GM04504 (cell line): ENCODE data around the gene EOLA1.
"Not testable (repeated sequence)": the region's sequence is repeated elsewhere in the genome, so short reads cannot be mapped to it uniquely, and the experiment has no call there.

Experiments
- DNase-seq: peaks from one replicate; pipeline ENCODE4 v3.0.0-alpha.2; 2012; ENCODE audit warnings: low read depth

Gene EOLA1

DNA sequence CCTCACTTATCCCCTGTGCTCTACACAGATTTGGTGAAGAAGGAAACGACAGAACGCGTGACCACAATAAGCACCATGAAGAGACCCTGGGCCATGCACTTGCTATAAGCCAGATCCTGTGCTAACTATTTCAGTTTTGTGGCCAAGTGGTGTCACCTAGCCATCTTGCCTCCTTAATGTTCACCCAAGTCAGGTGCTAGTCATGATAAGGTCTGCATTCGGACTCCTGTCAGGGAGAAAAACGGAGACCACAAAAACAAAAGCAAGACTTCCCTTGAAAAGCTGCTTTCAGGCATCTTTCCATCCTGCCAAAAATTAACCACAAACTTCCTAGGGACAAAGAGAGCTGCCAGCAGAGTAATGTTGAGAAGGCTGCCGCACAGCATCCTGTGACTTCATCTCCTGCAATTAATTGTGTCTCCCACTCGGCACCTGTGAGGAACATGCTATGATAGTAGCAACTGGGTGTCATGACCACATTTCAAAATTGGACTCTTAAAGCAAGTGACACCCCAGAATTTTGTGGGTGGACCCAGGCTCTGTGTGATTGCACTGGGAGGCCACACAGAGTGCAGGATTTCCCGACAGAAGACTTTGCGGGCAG is 26.9 kb upstream of the EOLA1 start:
- no peak for DNase-seq

DNA sequence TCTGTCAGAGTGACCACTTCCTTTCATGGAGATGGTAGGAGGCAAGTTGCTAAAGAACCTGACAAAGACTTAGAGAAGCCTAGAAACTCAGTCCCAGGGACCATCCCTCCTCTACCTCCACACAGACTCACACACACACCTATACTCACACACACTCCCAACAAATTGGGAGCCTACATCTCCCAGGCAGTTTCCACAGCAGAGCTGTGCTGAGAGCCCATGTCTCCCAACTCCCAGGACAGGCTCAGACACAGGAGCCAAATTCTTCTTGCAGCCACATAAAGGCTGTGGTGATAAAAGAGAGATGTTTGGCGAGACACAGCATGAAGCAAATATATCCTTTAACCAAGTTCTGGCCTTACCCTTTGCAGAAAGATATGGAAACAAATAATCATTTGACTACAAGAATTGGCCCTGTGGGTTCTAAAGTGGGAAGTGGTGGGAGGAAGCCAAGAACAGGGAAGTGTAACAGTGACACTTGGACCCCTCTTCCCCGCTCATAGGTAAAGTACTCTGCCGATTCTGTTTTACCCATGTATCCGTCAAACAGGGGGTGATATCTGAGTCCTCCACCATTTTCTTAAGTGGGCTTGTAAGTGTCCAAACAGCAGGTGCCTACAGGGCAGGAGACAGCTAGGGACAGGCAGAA is 24.7 kb upstream of the EOLA1 start:
- DNase-seq: no peak

GRCh38 chrX:149516604-149517003 is 24.2 kb upstream of the EOLA1 start:
- DNase-seq: no peak

DNA sequence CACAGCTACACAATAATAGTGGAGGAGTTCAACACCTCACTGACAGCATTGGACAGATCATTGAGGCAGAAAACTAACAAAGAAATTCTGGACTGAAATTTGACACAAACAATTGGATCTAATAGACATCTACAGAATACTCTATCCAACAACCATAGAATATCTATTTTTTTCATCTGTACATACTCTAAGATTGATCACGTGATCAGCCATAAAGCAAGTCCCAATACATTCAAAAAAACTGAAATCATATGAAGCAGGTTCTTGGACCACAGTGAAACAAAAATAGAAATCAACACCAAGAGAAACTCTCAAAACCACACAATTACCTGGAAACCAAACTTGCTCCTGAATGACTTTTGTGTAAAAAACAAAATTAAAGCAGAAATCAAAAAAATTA is 23.5 kb upstream of the EOLA1 start:
- DNase-seq: no peak

DNA sequence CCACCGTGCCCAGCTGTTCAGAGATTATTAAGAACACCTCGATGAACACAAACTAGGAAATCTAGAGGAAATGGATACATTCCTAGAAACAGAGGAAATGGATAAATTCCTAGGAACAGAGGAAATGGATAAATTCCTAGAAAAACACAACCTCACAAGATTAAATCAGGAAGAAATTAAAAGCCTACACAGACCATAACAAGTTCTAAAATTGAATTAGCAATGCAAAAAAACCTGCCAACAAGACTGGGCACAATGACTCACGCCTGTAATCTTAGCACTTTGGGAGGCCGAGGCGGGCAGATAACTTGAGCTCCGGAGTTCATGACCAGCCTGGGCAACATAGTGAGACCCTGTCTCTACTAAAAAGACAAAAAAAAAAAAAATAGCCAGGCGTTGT is 22.6 kb upstream of the EOLA1 start:
- DNase-seq: no peak

DNA sequence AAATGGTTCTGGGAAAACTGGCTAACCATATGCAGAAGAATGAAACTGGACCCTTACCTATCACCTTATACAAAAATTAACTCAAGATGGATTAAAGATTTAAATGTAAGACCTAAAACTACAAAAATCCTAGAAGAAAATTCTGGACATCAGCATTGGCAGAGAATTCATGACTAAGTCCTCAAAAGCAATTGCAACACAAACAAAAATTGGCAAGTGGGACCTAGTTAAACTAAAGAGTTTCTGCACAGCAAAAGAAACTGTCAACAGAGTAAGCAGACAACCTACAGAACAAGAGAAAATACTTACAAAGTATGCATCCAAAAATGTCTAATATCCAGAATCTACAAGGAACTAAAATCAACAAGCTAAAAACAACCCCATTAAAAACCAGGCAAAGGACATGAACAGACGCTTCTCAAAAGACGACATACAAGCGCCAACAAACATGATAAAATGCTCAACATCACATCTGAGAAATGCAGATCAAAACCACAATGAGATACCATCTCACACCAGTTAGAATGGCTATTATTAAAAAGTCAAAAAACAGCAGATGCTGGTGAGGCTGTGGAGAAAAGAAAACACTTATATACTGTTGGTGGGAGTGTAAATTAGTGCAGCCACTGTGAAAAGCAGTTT is 20.1 kb upstream of the EOLA1 start:
- not testable (repeated sequence) for DNase-seq

DNA sequence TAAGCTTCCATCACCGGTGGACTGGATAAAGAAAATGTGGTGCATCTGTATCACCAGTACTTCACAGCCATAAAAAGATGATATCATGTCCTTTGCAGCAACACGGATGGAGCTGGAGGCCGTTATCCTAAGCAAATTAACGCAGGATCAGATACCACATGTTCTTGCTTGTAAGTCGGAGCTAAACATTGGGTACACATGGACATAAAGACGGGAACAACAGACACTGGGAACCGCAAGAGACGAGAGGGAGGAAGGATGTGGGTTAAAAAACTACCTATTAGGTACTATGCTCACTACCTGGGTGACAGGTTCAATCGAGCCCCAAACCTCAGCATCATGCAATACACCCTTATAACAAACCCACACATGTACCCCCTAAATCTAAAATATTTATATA is 19.4 kb upstream of the EOLA1 start:
- no peak for DNase-seq

DNA sequence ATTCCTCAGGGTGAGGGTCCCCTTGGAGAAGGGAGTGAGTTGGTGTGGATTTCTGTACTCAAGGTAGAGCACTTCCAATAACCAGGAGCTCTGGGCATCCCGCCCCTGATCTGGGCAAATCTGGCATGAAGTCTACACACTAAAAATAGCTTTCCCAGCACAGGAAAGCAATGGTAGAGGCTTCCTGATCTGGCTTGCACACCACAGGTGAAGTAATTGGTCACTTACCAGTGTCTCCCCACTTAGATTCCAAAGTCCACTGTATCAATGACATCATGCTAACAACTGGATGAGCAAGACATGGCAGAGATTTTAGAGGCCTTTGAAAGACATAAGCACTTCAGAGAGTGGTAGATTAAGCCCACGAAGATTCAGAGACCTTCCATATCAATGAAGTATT is 17.9 kb upstream of the EOLA1 start:
- no peak for DNase-seq

- not testable (repeated sequence) for DNase-seq
Measured at GRCh38 chrX:149525389-149525788, 15.4 kb upstream of the EOLA1 start.

DNA sequence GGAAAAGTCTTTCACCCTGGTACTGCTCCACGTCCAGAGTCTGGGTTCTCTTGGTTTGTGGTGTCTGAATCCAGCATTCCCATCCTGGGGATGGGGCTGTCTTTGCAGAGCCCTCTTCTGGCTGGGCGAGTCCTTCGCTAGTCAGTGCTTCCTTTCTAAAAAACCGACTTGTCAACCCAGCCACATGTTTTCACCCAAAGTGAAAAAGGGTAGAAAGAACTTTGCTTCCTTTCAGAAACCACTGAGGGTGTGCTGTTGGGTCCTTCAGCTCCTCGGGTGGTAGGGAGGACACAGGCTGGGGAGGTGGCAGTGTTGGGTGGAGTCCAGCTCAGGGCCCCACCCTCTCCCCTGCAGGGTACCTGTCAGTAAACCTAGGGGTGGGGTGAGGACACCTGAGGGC is 14.9 kb upstream of the EOLA1 start:
- DNase-seq: not testable (repeated sequence)

- not testable (repeated sequence) for DNase-seq
Measured at GRCh38 chrX:149526318-149527033, 14.3 kb upstream of the EOLA1 start.

DNA sequence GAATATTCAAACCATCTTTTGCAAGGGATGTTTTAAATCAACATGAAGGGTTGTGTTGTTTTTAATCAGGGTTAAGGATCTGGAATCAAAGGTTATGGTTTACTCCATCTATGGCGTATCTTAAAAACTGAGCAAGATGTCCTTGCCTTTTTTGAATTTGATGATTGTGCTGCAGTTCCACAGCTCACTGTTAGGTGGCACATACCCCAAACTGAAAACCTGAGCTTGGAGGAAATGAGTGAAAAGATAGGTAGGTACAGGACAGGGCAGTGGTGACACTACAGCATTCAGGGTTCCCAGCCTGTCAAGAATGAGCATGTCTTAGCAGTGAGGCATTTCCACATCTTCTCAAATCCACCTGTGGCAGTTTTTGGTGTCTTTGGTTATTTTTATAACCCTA is 13.1 kb upstream of the EOLA1 start:
- DNase-seq: no peak

DNA sequence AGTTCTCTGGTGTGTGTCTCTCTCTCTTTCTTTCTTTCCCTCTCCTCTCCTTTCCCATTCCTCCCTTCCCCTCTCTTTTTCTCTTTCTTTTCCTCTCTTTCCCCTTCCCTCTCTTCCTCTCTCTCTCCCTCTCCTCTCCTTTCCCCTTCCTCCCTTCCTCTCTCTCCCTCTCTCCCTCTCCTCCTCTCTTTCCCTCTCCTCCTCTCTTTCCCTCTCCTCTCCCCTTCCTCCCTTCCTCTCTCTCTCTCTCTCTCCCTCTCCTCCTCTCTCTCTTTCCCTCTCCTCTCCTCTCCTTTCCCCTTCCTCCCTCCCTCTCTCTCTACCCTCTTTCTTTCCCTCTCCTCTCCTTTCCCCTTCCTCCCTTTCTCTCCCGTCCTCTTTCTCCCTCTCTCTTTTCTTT is 12.4 kb upstream of the EOLA1 start:
- DNase-seq: no peak

GRCh38 chrX:149531599-149531998 is 9.2 kb upstream of the EOLA1 start:
- DNase-seq: no peak

DNA sequence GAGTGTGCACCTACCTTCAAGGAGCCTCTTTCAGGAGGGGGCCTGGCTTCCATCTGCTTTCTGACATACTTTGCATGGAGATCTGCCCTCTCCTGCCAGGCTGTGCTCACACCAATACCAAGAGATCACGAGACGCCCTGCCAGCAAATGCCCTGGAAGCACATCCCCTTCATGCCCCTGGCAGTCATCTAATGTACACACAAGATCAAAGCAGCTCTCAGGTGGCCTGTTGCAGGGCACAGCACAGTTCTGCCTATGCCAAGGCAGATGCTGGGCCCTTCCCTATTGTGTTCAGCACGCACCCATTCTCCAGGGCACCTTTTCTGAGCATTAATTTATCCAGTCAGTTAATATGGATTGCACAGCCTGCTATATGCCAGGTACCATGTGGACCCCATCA is 7.9 kb upstream of the EOLA1 start:
- DNase-seq: not testable (repeated sequence)

DNA sequence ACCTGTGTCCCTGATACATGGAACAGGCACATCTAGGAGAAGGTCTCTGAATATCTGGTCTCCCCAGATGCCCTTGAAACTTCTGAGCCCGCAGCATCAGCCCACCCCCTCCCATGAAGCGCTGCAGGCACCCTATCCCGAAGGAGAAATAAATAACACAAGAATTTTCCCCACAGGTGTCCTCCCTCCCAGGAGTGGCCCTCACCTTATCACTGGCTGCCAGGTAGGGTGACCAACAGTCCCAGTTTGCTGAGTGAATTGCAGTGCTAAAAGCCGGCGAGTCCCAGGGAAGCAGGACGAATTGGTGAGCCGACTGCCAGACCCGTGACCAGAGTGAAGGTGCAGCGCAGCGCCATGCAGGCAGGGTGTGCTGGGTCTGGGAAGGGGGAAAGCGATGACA is 6.8 kb upstream of the EOLA1 start:
- not testable (repeated sequence) for DNase-seq

DNA sequence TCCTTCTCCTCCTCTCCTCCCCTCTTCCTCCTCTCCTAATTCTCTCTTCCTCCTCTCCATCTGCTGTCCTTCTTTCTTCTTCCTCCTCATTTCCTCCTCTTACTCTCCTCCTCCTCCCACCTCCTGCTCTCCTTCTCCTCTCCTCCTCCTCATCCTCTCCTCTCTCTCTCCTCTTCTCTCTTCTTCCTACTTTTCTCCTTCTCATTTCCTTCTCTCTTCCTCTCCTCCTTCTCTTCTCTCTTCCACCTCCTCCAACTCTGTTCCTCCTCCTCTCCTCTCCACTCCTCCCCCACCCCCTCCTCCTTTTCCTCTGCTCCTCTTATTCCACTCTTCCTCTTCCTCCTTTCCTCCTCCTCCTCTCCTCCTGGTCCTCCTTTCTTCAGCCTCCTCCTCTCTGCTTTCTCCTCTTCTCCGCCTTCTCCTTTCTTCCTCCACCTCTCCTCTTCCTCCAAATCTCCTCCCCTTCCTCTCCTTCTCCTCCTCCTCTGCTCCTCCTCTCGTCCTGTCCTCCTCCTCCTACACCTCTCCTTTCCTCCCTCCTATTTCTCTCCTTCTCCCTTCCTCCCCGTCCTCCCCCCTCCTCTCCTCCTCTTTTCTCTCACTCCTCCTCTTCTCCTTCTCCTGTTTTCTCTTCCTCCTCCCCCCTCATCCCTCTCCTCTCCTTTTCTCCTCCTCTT is 5.7 kb upstream of the EOLA1 start:
- DNase-seq: not testable (repeated sequence)

GRCh38 chrX:149537474-149537873 is 3.3 kb upstream of the EOLA1 start:
- not testable (repeated sequence) for DNase-seq

GRCh38 chrX:149539283-149540130 is 1.3 kb upstream of the EOLA1 start:
- peak; percentile 79 for DNase-seq

GRCh38 chrX:149540131-149540620 is 636 bp upstream of the EOLA1 start:
- peak; percentile 69 for DNase-seq

GRCh38 chrX:149541521-149542047 is 772 bp downstream of the EOLA1 start:
- DNase-seq: no peak
